GM12878 (cell line): ENCODE results near the gene NRG2. TPM values are rescaled to one million over a fixed set of nuclear protein-coding genes. Genes with fewer than 3 reads are reported as not detected.
A peak's percentile ranks its signal among the peaks of the same experiment; 100 is the strongest.

Experiments used
- CHD2 ChIP-seq: IDR thresholded peaks from 2 replicates; pipeline ENCODE4 v1.6.1; 2011; ENCODE audit warnings: low read depth, low read length, improper control_type of control experiment, borderline replicate concordance
- KLF5 ChIP-seq: fragments of 450-650 bp; IDR thresholded peaks from 2 replicates; pipeline ENCODE4 v1.6.1; 2014; ENCODE audit warnings: mild to moderate bottlenecking; ENCODE audit not compliant: partially characterized antibody
- polyA plus RNA-seq, 11 experiments: library from polyadenylated mRNA; depleted of rRNA in 4 of 11; unstranded in 6 of 11; stranded (reverse) in 5 of 11; fragments of >200 nt; fragmentation: Nextera tagmentation in 4 of 11; fragmentation: Illumina TruSeq in 1 of 11; extraction: Ambion mirVana in 4 of 11; extraction: Trizol in 1 of 11; gene quantifications; 1 replicate in 1 of 11; 2 replicates in 10 of 11; pipeline versions ENCODE4 v1.2.1 to v1.2.3, GENCODE V29; 2011 to 2016; ENCODE audit warnings: inconsistent platforms in 2 of 11, missing spikeins in 2 of 11, low read depth in 1 of 11
- total RNA-seq, 4 experiments: library from RNA; depleted of rRNA in 3 of 4; stranded (reverse); fragments of >200 nt in 3 of 4; fragmentation: Illumina TruSeq in 1 of 4; extraction: Trizol in 1 of 4; gene quantifications; 2 replicates each; pipeline versions ENCODE4 v1.2.1 to v1.2.3, GENCODE V29; 2013 to 2021
- TF ChIP-seq, protein P1 (sequence below): fragments of 450-650 bp; IDR thresholded peaks from 2 replicates; pipeline ENCODE4 v1.6.1; 2016; ENCODE audit warnings: mild to moderate bottlenecking, moderate library complexity, borderline replicate concordance
- TF ChIP-seq, protein P2 (sequence below): IDR thresholded peaks from 2 replicates; pipeline ENCODE4 v1.6.1; 2012; ENCODE audit warnings: low read depth, low read length, improper control_type of control experiment
- TF ChIP-seq, protein P3 (sequence below): IDR thresholded peaks from 2 replicates; pipeline ENCODE4 v1.6.1; 2011; ENCODE audit warnings: mild to moderate bottlenecking, low read depth, low read length, moderate library complexity; ENCODE audit not compliant: insufficient replicate concordance

Gene NRG2
- total and polyA plus RNA-seq, 10 of the 15 experiments (the other 5 are each of a cell fraction or from before 2014, with no cell fraction given) = 0.10 to 21.7 (median 9.6) TPM

DNA sequence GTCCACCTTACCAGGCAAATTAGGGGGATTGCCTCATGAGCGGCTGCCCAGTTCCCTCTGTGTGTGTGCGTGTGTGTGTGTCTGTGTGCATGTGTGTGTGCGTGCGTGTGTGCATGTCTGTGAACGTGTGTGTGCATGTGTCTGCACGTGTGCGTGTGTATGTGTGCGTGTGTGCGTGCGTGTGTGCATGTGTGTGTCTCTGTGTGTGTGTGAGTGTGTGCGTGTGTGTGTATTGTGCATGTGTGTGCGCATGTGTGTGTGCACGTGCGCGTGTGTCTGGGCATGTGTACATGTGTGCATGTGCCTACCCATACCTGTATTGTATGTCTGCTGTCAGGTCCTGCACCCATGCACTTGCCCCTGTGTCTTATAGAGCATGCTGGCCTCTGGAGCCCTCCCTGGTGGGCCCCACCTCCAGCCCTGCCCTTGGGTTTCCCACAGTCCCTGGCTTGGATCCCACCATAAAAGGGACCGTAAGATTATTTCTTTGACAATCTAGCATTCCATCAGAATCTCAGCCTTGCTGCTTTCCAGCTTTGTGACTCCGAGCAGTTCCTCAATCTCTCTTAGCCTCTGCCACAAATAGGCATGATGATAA is 238.2 kb downstream of the NRG2 start (continued):
- TF ChIP-seq, protein P1, sequence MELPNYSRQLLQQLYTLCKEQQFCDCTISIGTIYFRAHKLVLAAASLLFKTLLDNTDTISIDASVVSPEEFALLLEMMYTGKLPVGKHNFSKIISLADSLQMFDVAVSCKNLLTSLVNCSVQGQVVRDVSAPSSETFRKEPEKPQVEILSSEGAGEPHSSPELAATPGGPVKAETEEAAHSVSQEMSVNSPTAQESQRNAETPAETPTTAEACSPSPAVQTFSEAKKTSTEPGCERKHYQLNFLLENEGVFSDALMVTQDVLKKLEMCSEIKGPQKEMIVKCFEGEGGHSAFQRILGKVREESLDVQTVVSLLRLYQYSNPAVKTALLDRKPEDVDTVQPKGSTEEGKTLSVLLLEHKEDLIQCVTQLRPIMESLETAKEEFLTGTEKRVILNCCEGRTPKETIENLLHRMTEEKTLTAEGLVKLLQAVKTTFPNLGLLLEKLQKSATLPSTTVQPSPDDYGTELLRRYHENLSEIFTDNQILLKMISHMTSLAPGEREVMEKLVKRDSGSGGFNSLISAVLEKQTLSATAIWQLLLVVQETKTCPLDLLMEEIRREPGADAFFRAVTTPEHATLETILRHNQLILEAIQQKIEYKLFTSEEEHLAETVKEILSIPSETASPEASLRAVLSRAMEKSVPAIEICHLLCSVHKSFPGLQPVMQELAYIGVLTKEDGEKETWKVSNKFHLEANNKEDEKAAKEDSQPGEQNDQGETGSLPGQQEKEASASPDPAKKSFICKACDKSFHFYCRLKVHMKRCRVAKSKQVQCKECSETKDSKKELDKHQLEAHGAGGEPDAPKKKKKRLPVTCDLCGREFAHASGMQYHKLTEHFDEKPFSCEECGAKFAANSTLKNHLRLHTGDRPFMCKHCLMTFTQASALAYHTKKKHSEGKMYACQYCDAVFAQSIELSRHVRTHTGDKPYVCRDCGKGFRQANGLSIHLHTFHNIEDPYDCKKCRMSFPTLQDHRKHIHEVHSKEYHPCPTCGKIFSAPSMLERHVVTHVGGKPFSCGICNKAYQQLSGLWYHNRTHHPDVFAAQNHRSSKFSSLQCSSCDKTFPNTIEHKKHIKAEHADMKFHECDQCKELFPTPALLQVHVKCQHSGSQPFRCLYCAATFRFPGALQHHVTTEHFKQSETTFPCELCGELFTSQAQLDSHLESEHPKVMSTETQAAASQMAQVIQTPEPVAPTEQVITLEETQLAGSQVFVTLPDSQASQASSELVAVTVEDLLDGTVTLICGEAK = no peak
- TF ChIP-seq, protein P2, sequence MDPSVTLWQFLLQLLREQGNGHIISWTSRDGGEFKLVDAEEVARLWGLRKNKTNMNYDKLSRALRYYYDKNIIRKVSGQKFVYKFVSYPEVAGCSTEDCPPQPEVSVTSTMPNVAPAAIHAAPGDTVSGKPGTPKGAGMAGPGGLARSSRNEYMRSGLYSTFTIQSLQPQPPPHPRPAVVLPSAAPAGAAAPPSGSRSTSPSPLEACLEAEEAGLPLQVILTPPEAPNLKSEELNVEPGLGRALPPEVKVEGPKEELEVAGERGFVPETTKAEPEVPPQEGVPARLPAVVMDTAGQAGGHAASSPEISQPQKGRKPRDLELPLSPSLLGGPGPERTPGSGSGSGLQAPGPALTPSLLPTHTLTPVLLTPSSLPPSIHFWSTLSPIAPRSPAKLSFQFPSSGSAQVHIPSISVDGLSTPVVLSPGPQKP = no peak
- no peak for TF ChIP-seq KLF5
- no peak for TF ChIP-seq CHD2
- TF ChIP-seq, protein P3, sequence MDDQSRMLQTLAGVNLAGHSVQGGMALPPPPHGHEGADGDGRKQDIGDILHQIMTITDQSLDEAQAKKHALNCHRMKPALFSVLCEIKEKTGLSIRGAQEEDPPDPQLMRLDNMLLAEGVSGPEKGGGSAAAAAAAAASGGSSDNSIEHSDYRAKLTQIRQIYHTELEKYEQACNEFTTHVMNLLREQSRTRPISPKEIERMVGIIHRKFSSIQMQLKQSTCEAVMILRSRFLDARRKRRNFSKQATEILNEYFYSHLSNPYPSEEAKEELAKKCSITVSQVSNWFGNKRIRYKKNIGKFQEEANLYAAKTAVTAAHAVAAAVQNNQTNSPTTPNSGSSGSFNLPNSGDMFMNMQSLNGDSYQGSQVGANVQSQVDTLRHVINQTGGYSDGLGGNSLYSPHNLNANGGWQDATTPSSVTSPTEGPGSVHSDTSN = peak; percentile 40
